NB4 (cell line): Measurements from ENCODE around the gene ADGRF4.
"Not testable (repeated sequence)": the region's sequence is repeated elsewhere in the genome, so short reads cannot be mapped to it uniquely, and the experiment has no call there.

Source experiments
- DNase-seq: peaks from one replicate; pipeline ENCODE4 v3.0.0; 2010; ENCODE audit warnings: low read depth
- H3K4me3 ChIP-seq: one replicate; pipeline ENCODE4 v1.5.1; 2011; ENCODE audit warnings: mild to moderate bottlenecking, low read depth, low read length, moderate library complexity
- MYC ChIP-seq: IDR thresholded peaks from 2 replicates; pipeline ENCODE4 v1.6.1; 2011; ENCODE audit warnings: low read depth, low read length
- POLR2A ChIP-seq: IDR thresholded peaks from 2 replicates; pipeline ENCODE4 v1.6.1; 2011; ENCODE audit warnings: mild to moderate bottlenecking; ENCODE audit not compliant: insufficient read length; ENCODE audit errors: extremely low read depth
- TF ChIP-seq, protein P1 (sequence below): IDR thresholded peaks from one replicate; pipeline ENCODE4 v1.5.1; 2012; ENCODE audit warnings: low read depth, low read length
- TF ChIP-seq, protein P2 (sequence below): IDR thresholded peaks from 2 replicates; pipeline ENCODE4 v1.6.1; 2011; ENCODE audit warnings: low read depth, low read length

ADGRF4 gene

DNA sequence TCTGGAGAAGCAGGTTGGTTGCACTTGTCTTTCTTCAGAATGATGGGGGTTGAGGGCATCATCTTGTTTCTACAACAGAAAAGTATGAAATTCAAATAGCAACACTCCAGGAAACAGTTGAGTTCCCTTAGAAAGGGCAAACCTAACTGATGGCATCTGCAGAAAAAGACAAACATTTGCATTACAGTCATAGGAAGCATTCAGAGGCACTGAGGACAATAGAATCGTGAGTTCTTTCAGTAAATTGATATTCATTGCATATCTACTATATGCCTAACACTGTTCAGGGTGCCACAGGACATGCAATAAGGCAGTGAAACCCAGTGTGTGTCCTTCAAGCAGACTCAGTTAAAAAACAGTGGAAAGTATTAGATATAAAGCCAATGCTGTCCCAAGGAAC is 42.3 kb downstream of the ADGRF4 start:
- no peak for DNase-seq
- H3K4me3 ChIP-seq: no peak overlapping the region
- TF ChIP-seq, protein P1, sequence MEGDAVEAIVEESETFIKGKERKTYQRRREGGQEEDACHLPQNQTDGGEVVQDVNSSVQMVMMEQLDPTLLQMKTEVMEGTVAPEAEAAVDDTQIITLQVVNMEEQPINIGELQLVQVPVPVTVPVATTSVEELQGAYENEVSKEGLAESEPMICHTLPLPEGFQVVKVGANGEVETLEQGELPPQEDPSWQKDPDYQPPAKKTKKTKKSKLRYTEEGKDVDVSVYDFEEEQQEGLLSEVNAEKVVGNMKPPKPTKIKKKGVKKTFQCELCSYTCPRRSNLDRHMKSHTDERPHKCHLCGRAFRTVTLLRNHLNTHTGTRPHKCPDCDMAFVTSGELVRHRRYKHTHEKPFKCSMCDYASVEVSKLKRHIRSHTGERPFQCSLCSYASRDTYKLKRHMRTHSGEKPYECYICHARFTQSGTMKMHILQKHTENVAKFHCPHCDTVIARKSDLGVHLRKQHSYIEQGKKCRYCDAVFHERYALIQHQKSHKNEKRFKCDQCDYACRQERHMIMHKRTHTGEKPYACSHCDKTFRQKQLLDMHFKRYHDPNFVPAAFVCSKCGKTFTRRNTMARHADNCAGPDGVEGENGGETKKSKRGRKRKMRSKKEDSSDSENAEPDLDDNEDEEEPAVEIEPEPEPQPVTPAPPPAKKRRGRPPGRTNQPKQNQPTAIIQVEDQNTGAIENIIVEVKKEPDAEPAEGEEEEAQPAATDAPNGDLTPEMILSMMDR: no peak
- TF ChIP-seq, protein P2, sequence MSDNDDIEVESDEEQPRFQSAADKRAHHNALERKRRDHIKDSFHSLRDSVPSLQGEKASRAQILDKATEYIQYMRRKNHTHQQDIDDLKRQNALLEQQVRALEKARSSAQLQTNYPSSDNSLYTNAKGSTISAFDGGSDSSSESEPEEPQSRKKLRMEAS: no peak
- TF ChIP-seq MYC (no peak), POLR2A (no peak)

DNA sequence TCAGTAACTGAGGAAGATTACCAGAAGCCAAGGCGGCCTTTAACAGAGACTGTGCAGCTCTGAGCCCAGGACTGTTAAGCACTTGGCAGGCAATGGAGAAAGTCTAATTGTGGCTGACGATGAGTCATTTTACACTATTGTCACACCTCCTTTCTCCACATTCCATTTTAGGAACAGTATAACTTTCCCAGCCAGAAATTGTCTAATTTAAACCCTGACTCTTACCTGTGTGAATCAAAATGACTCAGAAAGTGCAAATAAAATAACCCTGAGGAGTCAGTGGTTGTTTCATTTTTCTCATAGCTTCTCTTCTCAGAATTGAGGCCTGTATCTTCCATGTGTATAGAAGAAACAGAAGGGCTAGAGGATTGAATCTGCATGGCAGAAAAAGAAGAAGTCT is 43.4 kb downstream of the ADGRF4 start:
- no peak for DNase-seq
- H3K4me3 ChIP-seq: no peak overlapping the region
- TF ChIP-seq POLR2A (no peak), MYC (no peak)
- TF ChIP-seq, protein P1: no peak
- TF ChIP-seq, protein P2: no peak

DNA sequence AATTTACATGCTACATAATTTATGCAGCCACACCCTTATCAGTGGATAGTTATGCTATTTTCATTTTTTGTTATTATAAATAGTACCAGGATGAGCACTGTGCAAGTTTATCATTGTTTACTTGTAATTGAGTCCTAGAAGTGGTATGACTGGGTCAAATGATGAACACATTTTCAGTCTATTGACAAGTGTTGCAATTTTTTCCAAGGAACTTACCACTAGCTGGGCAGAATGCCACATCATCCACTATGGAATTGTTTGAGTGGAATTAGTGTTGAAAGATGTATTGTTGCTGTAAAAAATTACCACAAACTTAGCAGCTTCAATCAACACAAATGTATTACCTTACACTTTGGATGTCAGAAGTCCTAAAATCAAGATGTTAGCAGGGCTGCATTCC is 45.4 kb downstream of the ADGRF4 start:
- no peak for DNase-seq
- no peak overlapping the region for H3K4me3 ChIP-seq
- TF ChIP-seq MYC: no peak
- no peak for TF ChIP-seq POLR2A
- TF ChIP-seq, protein P1: no peak

DNA sequence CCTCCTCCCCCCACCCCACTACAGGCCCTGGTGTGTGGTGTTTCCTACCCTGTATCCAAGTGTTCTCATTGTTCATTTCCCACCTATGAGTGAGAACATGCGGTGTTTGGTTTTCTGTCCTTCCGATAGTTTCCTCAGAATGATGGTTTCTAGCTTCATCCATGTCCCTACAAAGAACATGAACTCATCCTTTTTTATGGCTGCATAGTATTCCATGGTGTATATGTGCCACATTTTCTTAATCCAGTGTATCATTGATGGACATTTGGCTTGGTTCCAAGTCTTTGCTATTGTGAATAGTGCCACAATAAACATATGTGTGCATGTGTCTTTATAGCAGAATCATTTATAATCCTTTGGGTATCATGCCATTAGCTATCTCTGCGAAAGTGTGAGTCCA is 46.9 kb downstream of the ADGRF4 start:
- H3K4me3 ChIP-seq, DNase-seq: not testable (repeated sequence)

DNA sequence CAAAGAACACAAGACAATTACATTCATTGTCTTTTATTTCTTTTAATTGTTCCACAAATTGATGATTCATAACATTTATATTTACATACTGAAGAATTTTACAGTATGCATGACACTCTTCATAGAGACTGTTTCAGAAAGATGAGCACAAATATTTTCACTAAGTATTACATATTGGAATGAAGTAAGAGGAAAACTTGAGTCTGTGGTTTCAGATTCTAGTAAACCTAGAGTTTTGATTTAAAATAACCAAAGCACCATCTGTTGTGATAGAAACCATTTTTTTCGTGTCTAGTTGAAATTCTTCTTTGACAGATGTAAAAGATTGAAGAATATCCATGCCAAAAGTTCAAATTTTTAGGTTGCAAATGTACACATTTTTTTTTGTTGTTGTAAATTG is 51.4 kb downstream of the ADGRF4 start:
- TF ChIP-seq, protein P2: no peak
- TF ChIP-seq POLR2A (no peak), MYC (no peak)
- TF ChIP-seq, protein P1: no peak
- no peak for DNase-seq
- no peak overlapping the region for H3K4me3 ChIP-seq

DNA sequence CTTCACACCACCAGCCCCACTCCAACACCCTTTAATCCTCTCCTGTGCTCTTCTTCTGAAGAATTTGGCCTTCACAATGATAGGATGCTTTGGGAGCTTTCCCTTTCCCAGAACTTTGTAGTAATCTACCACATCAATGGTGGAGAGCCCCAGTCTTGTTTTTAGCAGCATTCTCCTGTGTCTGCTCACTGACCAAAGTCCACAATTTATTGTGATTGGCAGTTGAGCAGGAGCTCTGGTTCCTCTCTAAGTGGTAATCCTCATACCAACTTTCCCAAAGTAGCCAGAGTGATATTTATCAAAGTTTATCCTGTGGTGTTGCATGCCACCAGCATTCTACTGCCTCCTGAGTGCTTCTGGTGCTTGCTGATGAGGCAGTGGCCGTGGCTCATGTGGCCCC is 54.4 kb downstream of the ADGRF4 start:
- TF ChIP-seq, protein P1: no peak
- TF ChIP-seq MYC (no peak), POLR2A (no peak)
- DNase-seq: no peak
- H3K4me3 ChIP-seq: no peak overlapping the region

DNA sequence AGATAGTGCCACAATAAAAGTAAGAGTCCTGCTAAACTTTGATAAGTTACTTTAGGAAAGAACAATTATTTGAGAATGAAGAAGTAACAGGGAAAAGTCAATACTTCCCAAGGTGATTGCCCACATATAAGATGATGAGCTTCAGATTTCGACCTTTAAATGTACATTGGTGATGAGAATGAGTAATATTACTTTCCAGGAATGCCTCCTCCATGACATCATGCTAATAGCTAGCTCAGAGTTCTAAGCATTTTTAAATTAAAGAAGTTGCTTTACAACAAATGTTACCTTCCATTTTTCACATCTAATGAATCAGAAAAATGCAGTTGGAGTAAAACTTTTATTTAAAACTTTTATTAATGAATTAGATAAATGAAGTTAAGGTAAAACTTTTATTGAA is 61.0 kb downstream of the ADGRF4 start:
- DNase-seq: no peak
- TF ChIP-seq, protein P1: no peak
- no peak overlapping the region for H3K4me3 ChIP-seq
